Vagina (tissue), 2 donors: ENCODE results near the gene DPYD.

Source experiments
- CTCF ChIP-seq, 3 experiments: fragments of 450-650 bp in 2 of 3; fragments of 200-600 bp in 1 of 3; sonication (generic) in 1 of 3; IDR thresholded peaks; one replicate each; pipeline ENCODE4 v1.5.1; 2017 to 2019; ENCODE audit warnings: antibody characterized with exemption in 3 of 3, mild to moderate bottlenecking in 2 of 3, moderate library complexity in 2 of 3
- POLR2A ChIP-seq, 2 donors: fragments of 450-650 bp; IDR thresholded peaks; one replicate each; pipeline ENCODE4 v1.6.1; 2017; ENCODE audit warnings: antibody characterized with exemption in 2 of 2, mild to moderate bottlenecking in 2 of 2, moderate library complexity in 2 of 2
- POLR2AphosphoS5 ChIP-seq, 2 donors: sonication (generic); formaldehyde crosslinking; IDR thresholded peaks; one replicate each; pipeline ENCODE4 v1.9.0; 2017; ENCODE audit warnings: antibody characterized with exemption in 2 of 2, mild to moderate bottlenecking in 2 of 2, low read depth in 1 of 2; ENCODE audit not compliant: insufficient read depth in 1 of 2

DNA sequence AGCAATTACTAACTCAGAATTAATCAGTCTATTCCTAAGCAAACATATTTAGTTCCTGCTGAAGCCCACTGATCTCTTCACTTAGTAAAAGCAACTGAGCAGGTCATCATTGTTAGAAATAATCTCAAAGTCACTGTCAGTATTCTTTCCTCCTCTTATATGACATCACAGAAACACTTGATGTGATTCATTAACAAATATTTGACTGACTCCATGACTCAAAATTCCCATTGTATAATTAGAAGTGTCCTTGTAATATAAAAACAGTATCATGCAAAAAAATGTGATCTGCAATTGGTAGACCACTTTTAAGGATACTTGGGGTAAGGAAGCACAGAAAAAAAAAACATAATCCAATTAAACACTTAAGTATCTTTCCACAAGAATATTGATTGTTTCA lies 194.4 kb downstream of the DPYD start:
- TF ChIP-seq POLR2A (IDR thresholded peaks at IDR 0.05) (no peak), CTCF (IDR thresholded peaks at IDR 0.05) (no peak), POLR2AphosphoS5 (IDR thresholded peaks at IDR 0.05; ENCODE audit: insufficient read depth in 1 of 2, low read depth in 1 of 2) (no peak)
